ENCODE data around the gene UTS2R. TPM values are rescaled to one million over a fixed set of nuclear protein-coding genes. Genes with fewer than 3 reads are reported as not detected.

UTS2R gene
- polyA plus RNA-seq, 1 of the 3 experiments (the other 2 are of a cell fraction): not detected

DNA sequence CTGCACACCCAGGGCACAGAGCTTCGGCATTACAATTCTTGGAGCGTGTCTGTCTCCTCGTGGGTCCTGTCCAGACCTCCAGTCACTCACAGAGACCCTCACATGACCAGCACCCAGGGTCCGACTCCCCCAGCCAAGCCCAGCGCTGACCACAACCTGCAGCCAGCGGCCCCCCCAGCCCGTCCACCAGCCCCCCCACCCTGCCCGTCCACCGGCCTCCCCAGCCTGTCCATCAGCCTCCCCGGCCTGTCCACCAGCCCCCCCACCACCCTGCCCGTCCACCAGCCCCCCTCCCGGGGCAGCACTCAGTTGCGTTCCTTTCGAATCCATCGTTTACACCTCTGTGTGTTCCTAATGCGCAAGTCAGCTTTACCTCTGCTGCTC lies 43.8 kb upstream of the UTS2R start:
- ChIA-PET CTCF (interaction anchor here (1.2 to 9.9 kb wide), 3 partner anchors 14 to 92 kb away, joined by 4 to 184 read pairs (median 78); no protein-coding TSS in a partner anchor), POLR2A (interaction anchor here (1.1 kb wide), 1 partner anchor 10 kb away, joined by 3 read pairs; the partner anchor contains the start of gene CD7)
- WGBS (ENCODE audit: low lambda C conversion rate): 91% methylated on average over 16 of the region's 16 CpGs

More for the DNA sequence above, 43.8 kb upstream of the UTS2R start:
- Histone ChIP-seq H3K36me3 (replicated peaks in 1 of 2; ENCODE audit: control insufficient read depth in 1 of 2, insufficient read depth in 2 of 2, low read length in 1 of 2) (no peaks in the 10 kb centered on the region), H3K4me1 (ENCODE audit: control insufficient read depth in 1 of 2, insufficient read depth in 2 of 2, low read depth in 1 of 2, low read length in 1 of 2) (peaks cover 13 to 34% of the 10 kb centered on the region in 2 experiments; a peak in 3 of 4 replicates), H3K79me2 (ENCODE audit: insufficient read depth) (no peaks in the 10 kb centered on the region), H3K4me2 (no peak overlapping the region), H3K9me3 (no peaks in the 10 kb centered on the region), H4K20me1 (ENCODE audit: insufficient read depth) (no peaks in the 10 kb centered on the region), H3K27ac (ENCODE audit: low read depth in 2 of 2, low read length in 1 of 2) (no peak overlapping the region), H3K27me3 (ENCODE audit: insufficient read depth) (no peaks in the 10 kb centered on the region; the same call in none of the 2 replicates), H3K9me2 (no peaks in the 10 kb centered on the region), H3F3A (replicated peaks; ENCODE audit: insufficient read depth) (no peaks in the 10 kb centered on the region), H3K9ac (no peak overlapping the region), H3K4me3 (ENCODE audit: low read depth in 2 of 2, low read length in 1 of 2) (no peak overlapping the region), H2AFZ (ENCODE audit: low read depth) (no peak overlapping the region)
- no peak for DNase-seq
- TF ChIP-seq SMC3 (IDR thresholded peaks at IDR 0.05; ENCODE audit: low read depth, low read length) (no peak), GATA2 (CRISPR knock-in tag; IDR thresholded peaks at IDR 0.05) (no peak), TCF12 (IDR thresholded peaks at IDR 0.05) (no peak), RCOR1 (IDR thresholded peaks at IDR 0.05; ENCODE audit: low read length) (no peak), FOXJ3 (CRISPR knock-in tag; IDR thresholded peaks at IDR 0.05) (no peak), JUND (IDR thresholded peaks at IDR 0.05) (no peak), MEF2A (IDR thresholded peaks at IDR 0.05; ENCODE audit: borderline replicate concordance, low read depth) (no peak), CHD2 (IDR thresholded peaks at IDR 0.05; ENCODE audit: low read length, partially characterized antibody) (no peak), GABPA (IDR thresholded peaks at IDR 0.05; ENCODE audit: low read depth) (no peak), YY1 (IDR thresholded peaks at IDR 0.05; ENCODE audit: low read depth) (no peak), RAD21 (IDR thresholded peaks at IDR 0.05; ENCODE audit: low read length) (no peak), ELF1 (IDR thresholded peaks at IDR 0.05) (no peak), EZH2phosphoT487 (IDR thresholded peaks at IDR 0.05; ENCODE audit: borderline replicate concordance, low read depth) (no peak)
- TF ChIP-seq, protein P1, sequence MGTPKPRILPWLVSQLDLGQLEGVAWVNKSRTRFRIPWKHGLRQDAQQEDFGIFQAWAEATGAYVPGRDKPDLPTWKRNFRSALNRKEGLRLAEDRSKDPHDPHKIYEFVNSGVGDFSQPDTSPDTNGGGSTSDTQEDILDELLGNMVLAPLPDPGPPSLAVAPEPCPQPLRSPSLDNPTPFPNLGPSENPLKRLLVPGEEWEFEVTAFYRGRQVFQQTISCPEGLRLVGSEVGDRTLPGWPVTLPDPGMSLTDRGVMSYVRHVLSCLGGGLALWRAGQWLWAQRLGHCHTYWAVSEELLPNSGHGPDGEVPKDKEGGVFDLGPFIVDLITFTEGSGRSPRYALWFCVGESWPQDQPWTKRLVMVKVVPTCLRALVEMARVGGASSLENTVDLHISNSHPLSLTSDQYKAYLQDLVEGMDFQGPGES (IDR thresholded peaks at IDR 0.05; ENCODE audit: low read depth, low read length): no peak
- TF ChIP-seq, protein P2, sequence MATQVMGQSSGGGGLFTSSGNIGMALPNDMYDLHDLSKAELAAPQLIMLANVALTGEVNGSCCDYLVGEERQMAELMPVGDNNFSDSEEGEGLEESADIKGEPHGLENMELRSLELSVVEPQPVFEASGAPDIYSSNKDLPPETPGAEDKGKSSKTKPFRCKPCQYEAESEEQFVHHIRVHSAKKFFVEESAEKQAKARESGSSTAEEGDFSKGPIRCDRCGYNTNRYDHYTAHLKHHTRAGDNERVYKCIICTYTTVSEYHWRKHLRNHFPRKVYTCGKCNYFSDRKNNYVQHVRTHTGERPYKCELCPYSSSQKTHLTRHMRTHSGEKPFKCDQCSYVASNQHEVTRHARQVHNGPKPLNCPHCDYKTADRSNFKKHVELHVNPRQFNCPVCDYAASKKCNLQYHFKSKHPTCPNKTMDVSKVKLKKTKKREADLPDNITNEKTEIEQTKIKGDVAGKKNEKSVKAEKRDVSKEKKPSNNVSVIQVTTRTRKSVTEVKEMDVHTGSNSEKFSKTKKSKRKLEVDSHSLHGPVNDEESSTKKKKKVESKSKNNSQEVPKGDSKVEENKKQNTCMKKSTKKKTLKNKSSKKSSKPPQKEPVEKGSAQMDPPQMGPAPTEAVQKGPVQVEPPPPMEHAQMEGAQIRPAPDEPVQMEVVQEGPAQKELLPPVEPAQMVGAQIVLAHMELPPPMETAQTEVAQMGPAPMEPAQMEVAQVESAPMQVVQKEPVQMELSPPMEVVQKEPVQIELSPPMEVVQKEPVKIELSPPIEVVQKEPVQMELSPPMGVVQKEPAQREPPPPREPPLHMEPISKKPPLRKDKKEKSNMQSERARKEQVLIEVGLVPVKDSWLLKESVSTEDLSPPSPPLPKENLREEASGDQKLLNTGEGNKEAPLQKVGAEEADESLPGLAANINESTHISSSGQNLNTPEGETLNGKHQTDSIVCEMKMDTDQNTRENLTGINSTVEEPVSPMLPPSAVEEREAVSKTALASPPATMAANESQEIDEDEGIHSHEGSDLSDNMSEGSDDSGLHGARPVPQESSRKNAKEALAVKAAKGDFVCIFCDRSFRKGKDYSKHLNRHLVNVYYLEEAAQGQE (IDR thresholded peaks at IDR 0.05; ENCODE audit: low read depth, low read length): no peak
- TF ChIP-seq, protein P3, sequence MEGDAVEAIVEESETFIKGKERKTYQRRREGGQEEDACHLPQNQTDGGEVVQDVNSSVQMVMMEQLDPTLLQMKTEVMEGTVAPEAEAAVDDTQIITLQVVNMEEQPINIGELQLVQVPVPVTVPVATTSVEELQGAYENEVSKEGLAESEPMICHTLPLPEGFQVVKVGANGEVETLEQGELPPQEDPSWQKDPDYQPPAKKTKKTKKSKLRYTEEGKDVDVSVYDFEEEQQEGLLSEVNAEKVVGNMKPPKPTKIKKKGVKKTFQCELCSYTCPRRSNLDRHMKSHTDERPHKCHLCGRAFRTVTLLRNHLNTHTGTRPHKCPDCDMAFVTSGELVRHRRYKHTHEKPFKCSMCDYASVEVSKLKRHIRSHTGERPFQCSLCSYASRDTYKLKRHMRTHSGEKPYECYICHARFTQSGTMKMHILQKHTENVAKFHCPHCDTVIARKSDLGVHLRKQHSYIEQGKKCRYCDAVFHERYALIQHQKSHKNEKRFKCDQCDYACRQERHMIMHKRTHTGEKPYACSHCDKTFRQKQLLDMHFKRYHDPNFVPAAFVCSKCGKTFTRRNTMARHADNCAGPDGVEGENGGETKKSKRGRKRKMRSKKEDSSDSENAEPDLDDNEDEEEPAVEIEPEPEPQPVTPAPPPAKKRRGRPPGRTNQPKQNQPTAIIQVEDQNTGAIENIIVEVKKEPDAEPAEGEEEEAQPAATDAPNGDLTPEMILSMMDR (IDR thresholded peaks at IDR 0.05): no peak
- TF ChIP-seq, protein P4, sequence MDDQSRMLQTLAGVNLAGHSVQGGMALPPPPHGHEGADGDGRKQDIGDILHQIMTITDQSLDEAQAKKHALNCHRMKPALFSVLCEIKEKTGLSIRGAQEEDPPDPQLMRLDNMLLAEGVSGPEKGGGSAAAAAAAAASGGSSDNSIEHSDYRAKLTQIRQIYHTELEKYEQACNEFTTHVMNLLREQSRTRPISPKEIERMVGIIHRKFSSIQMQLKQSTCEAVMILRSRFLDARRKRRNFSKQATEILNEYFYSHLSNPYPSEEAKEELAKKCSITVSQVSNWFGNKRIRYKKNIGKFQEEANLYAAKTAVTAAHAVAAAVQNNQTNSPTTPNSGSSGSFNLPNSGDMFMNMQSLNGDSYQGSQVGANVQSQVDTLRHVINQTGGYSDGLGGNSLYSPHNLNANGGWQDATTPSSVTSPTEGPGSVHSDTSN (IDR thresholded peaks at IDR 0.05): no peak
